GM21367 (cell line): ENCODE measurements around the gene TIMM10B.
"Not testable (repeated sequence)": the region's sequence is repeated elsewhere in the genome, so short reads cannot be mapped to it uniquely, and the experiment has no call there.

ENCODE experiments used
- ATAC-seq: cut with Tn5 transposase; IDR thresholded peaks from one replicate; pipeline ENCODE4 v1.9.1; 2021; ENCODE audit not compliant: unreplicated experiment

The TIMM10B gene

DNA sequence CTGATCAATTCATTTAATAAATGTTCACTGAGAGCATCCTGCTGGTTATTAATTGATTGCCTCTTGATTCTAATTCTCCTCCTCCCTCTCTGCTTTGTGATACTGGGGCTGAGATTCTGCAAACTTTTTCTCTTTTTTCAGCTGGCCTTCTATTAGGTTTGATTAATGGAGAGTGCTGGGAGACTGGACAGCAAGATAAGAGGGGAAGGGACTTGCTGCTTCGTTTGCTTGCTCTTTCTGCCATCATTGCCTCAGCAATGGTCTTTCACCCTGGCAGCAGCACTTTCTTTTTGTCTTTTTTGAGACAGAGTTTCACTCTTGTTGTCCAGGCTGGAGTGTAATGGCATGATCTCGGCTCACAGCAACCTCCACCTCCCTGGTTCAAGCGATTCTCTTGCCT, 22.9 kb downstream of the TIMM10B start:
- no peak for ATAC-seq

DNA sequence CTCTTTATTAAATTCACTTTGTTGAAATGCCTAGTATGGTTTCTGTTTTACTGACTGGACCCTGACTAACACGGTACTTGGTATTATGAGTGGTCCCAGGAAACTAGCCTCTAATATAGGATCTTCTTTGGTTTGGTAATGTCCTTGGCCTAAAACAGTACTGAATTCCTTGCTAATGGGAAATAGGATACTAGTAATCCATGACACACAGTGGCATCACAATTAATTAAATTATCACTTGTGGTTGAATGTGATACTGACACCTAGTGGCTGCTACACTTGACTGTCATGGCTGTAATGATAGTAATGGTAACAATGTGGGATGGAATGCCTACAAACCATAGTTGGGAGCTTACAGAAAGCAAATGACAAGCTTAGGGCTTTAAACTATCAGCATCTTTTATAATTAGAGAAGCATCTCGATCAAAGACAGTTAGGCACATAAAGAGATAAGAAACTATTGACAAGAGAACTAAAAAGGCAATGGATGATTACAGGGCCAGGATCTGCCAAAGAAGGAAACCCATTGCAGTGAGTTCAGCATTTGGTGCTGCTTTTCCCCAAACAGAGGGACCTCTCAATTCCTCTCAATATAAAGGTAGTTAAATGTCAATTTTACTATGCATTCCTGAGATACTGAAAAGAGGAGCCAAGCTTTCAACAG, 24.4 kb downstream of the TIMM10B start:
- no peak for ATAC-seq

DNA sequence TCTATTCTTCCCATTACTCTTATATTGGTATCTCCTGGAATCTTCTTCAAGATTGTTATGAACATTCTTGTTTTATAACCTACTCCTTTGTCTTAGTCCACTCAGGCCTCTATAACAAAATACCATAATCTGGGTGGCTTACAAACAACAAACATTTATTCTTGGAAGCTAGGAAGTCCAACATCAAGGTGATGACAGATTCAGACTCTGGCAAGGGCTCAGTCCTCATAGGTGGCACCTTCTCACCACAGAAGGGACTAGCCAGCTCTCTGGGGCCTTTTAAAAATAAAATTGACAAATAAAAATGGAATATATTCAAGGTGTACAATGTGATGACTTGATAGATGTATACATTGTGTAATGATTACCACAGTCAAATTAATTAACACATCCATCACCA, 35.6 kb downstream of the TIMM10B start:
- no peak for ATAC-seq

DNA sequence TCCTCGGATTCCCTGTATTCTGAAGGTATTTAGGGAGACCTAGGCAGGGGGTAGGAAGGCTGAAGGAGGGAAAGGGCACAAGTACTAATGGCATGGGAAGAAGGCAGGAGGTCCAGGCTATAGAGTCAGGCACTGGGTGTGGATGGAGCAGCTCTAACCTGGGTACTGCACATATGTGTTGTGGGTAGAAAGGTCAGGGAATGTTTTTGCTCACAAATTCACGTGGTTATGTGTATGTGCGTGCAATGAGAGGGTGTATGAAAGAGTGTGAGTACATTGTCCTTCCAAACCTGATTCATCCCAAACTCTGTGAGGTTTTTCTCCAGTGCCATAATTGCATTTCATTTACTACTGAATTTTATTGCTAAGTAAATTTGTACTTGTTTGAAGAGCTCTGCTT, 39.0 kb downstream of the TIMM10B start:
- no peak for ATAC-seq

DNA sequence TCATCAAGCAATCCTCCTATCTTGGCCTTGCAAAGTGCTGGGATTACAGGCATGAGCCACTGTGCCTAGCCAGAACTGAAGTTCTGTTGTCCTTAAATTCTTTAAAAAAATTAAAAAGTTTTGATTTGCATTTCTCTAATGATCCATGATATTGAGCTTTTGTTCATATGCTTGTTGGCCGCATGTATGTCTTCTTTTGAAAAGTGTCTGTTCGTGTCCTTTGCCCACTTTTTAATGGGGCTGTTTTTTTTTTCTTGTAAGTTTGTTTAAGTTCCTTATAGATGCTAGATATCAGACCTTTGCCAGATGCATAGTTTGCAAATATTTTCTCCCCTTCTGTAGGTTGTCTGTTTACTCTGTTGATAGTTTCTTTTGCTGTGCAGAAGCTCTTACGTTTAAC, 40.6 kb downstream of the TIMM10B start:
- not testable (repeated sequence) for ATAC-seq

DNA sequence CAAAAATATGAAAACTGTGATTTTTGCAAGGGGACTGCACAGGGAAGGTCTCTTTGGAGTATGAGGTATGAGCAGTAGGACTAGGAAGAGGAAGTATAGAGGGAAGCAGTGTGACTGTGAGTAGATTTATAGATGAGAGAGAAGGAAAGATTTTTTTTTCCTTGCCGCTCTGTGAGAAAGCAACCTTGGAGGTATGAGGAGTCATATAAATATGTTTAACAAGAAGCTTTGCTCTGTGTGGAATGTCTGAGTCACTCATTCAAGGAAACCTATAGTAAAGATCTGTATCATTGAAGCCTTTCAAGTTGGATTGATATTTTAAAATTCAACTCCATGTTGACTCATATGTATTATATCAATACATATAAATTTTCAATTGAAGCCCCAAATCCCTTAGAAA, 42.0 kb downstream of the TIMM10B start:
- no peak for ATAC-seq

DNA sequence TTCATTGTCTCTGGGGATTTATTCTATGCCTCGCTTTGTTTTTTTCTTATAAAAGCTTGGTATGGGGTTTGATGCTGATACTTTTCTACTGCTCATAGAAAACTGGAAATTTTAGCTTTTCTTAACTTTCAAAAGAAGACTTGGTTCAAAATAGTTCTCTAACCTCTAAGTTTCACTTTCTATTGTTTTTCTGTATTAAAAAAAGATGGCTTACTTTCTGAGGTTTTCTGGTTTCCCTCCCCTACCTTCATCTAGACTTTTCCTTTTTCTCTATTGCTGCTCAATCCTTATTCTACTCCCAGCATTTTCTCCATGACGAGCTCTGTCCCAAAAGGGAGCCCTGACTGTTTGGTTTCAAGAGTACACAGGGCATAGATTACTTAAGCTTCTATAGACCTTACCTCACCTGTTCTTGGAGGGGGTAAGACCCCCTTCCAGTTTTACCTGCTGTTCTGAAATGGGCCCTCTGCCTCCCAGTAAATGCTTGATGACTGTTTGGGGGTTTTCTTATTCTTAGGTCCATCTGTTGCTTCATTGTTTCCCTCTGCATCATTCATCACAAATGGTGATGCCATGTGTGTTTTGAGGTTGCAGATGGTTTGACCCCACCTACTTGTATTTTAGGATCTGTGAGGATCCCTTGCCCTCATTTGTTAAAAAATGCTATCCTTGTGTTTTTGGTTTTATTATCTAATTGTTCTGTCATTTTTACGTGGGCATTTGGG, 45.3 kb downstream of the TIMM10B start:
- ATAC-seq = peak; percentile 45

DNA sequence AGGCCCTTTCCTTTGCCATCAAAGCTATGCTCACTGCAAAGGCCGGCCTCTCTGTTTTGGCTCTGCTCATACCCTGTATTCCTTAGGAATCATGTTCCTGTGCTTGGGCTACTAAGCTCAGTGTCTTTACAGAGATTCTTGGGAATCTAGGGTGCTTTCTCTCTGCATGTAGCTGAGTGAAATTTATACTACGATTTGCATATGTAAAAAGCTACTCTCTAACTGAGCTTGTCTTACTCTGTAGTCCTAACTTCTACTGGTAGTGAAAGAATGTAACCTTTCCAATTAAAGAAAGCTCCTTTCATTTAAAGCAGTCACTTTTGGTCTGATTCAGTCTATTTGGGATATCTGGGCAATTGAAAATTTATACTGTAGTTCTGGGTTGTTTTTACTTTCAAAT, 48.0 kb downstream of the TIMM10B start:
- no peak for ATAC-seq

DNA sequence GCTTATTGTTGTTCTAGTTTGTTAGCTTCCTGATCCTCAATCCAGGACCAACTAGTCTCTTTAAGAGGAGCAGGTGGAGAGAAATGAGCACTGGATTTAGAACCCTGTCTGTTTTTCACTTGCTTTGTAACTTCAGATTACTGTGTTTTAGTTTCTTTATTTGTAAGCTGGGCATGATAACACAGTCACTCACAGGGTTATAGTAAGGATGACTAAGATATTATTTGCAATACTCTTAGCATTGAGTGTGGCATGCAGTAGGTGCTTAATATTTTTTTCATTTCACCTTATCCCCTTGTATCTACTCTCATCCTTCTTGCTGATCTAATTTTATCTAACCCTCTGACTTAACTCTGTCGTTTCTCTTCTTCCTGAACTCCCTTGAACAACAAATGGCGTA, 49.5 kb downstream of the TIMM10B start:
- ATAC-seq = no peak

DNA sequence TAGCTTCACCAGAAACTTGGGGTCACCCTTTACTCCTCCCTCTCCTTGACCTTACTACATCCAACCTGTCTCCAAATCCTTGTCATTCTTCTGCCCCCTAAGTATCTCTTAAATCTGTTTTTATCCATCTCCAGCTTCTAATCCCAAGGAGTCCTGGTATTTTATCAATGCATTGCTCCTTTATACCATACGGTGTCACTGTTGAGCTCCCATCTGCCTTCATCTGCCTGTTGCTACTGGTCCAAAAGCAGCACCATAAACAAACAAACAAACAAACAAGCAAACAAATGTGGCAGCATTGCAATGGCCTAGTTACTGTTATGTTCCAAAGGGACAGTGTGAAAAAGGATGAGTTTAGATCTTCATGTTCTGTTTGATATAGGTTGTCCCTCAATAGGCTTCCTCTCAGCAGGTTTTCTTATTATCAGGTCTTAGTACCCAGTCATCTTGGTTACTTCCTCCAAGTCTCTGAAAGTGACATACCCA, 50.0 kb downstream of the TIMM10B start:
- peak; percentile 46 for ATAC-seq
